Activated CD4-positive, CD25-positive, alpha-beta regulatory T cell treated with anti-CD3 and anti-CD28 coated beads, Interleukin-2, amount 50 U/mL, for 72 hours (primary cell): ENCODE measurements around the gene SYCN.
"Not testable (repeated sequence)": the region's sequence is repeated elsewhere in the genome, so short reads cannot be mapped to it uniquely, and the experiment has no call there.

ENCODE experiments used
- DNase-seq: peaks from one replicate; pipeline ENCODE4 v3.0.0; 2021

Gene SYCN, protein sequence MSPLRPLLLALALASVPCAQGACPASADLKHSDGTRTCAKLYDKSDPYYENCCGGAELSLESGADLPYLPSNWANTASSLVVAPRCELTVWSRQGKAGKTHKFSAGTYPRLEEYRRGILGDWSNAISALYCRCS

DNA sequence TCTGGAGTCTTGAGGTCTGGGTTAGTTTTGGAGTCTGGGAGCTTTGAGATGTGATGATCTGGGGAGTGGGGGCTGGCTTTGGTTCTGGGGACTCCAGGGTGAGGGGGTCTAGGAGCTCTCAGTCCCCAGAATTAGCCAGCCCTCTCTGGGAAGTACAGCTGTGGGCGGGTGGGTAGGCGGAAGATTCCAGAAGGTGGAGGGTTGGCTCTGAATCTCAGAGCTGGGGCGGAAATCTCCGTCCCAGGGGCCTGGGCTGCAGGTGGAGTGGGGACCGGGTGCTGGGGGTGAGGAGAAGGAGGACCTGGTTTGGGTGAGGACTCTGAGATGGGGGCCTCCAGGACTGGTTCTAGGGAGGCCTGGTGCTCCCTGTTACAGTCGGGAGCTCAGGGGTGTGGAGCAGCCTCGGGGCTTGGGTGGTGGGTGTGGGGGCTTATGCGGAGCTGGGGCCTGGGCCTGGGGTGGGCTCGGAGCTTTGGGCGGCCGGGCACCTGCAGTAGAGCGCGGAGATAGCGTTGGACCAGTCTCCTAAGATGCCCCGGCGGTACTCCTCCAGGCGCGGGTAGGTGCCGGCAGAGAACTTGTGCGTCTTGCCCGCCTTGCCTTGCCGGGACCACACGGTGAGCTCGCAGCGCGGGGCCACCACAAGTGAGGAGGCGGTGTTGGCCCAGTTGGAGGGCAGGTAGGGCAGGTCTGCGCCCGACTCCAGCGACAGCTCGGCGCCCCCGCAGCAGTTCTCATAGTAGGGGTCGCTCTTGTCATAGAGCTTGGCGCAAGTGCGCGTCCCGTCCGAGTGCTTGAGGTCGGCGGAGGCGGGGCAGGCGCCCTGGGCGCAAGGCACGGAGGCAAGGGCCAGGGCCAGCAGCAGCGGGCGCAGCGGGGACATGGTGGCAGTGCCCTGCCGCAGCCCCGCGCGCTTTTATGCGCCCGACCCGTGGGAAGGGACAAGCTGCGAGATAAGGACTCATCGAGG is at the start of gene SYCN:
SYCN (minus strand) TSS at position 892 of the 970 bp plus-strand sequence; CDS start at position 883, 9 bp downstream.
- DNase-seq = no peak

- no peak for DNase-seq
Measured at GRCh38 chr19:39253374-39254149, 49.5 kb upstream of the SYCN start.

- DNase-seq = no peak
Measured at GRCh38 chr19:39252458-39252857, 48.4 kb upstream of the SYCN start.

- DNase-seq = no peak
Measured at GRCh38 chr19:39251846-39252245, 47.8 kb upstream of the SYCN start.

DNA sequence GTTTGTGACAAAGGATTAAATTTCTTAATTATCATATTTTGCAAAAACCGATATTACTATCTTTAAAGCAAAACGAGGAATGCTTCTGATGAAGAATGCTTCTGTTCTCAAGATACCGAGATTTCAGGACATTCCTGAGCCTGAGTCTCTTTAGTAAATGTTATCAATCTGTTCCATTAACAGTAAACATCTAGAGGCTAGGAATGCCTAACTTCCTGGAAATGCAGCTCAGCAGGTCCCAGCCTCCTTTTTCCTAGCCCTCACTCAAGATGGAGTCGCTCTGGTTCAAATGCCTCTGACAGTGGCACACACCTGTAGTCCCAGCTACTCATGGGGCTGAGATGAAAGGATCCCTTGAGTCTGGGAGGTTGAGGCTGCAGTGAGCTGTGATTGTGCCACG is 47.0 kb upstream of the SYCN start:
- DNase-seq = no peak

- no peak for DNase-seq
Measured at GRCh38 chr19:39248806-39249205, 44.7 kb upstream of the SYCN start, which contains the start of gene IFNL4. TSS of gene IFNL4 (minus strand) at chr19:39248856.

GRCh38 chr19:39247701-39248664 is 43.9 kb upstream of the SYCN start:
- no peak for DNase-seq

DNA sequence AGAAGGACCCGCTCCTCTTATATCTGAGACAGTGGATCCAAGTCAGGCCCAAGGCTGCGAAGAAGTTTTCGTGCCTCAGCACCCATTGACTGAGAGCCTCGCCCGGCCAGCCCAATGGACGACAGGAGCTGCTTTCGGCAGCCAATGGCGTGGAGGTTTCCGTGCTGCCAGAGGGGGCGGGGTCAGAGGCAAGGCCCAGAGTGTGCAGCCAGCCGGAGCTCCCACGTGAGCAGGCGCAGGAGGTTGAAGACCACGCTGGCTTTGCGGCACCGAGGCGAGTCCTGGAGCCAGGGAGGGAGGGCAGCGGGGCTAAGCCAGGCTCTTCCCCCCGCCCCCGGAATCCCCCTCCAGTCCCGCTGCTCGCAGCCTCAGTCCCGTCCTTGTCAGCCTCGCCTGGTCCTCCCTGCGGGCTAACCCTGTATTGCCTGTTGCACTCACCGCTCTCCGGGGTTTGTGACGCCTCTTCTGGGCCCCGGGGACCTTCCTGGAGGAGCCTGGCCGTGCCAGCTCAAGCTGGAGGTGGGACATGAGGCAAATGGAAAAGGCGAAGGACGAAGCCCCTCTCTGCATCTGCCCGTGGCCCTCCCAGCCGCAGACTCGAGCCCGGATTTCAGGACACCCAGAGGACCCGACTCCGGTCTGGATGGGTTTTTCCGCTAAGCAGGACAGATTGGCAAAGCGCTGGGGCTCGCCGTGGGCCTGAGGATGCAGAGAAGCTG is 43.0 kb upstream of the SYCN start:
- DNase-seq = no peak

DNA sequence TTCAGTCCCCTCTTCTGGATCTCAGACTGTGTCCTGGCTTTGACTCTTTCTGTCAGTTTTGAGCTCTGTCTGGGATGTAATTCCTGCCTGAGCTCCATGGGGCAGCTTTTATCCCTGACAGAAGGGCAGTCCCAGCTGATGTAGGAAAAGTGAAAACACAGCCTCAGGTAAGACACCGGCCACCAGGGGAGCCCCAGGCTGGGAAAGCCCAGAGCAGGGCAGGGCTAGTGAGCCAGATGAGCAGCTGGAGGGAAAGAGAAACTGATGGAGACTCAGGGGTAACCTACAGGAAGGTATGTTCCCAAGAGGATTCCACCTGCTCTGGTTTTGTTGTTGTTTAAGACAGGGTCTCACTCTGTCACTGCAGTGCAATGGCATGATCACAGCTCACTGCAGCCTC is 41.1 kb upstream of the SYCN start:
- DNase-seq = not testable (repeated sequence)

DNA sequence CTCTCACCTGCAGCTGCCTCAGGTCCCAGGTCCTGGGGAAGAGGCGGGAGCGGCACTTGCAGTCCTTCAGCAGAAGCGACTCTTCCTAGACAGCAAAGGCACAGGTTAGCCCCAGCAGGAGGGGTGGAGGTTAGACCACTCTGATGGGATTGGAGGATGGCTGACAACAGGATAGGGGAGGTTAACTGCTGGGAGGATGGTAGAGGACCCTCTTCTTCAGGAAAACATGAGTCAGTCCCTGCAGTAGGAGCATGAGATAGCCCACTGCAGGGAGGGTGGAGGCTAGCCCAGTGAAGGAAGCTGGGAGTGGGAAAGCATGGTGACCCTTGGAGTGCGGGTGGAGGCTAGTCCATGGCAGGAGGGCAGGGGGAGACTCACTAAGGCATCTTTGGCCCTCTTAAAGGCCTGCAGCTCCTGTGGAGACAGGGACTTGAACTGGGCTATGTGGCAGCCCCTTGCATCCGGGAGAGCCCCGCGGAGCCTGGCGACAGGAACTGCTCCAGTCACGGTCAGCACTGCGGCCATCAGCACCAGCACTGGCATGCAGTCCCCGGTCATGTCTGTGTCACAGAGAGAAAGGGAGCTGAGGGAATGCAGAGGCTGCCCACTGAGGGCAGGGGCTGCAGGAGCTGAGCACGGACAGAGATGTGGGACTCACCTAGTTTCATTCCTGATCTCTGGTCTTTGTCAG is 40.5 kb upstream of the SYCN start, which contains the start of gene IFNL3:
IFNL3 (minus strand) TSS at position 597 of the 691 bp plus-strand sequence; CDS start at position 558, 39 bp downstream.
- DNase-seq = not testable (repeated sequence)

- not testable (repeated sequence) for DNase-seq
Measured at GRCh38 chr19:39243741-39244140, 39.7 kb upstream of the SYCN start.

DNA sequence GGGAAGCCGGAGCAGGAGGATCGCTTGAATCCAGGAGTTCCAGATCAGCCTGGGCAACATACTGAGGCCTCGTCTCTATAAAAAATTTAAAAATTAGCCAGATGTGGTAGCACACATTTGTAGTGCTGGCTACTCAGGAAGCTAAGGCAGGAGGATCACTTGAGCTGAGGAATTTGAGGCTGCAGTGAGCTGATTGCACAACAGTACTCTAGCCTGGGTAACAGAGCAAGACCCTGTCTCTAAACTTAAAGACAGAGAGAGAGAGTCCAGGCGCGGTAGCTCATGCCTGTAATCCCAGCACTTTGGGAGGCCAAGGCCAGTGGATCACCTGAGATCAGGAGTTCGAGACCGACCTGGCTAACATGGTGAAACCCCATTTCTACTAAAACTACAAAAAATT is 36.4 kb upstream of the SYCN start:
- DNase-seq = no peak

- no peak for DNase-seq
Measured at GRCh38 chr19:39238944-39239343, 34.9 kb upstream of the SYCN start.

DNA sequence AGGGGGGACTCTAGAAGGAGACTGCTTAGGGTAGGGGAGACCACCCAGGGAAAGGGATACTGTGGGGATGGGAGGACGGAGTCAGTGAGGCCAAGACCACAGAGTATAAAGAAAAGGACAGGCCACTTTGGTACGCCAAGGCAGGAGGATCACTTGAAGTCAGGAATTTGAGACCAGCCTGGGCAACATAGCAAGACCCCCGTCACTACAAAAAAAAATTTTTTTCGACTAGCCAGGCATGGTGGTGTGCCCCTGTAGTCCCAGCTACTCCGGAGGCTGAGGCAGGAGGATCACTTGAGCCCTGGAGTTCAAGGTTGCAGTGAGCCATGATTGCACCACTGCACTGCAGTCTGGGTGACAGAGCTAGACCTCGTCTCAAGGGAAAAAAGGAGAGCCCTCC is 34.1 kb upstream of the SYCN start:
- no peak for DNase-seq

GRCh38 chr19:39237200-39238184 is 33.4 kb upstream of the SYCN start:
- DNase-seq = peak; percentile 50

DNA sequence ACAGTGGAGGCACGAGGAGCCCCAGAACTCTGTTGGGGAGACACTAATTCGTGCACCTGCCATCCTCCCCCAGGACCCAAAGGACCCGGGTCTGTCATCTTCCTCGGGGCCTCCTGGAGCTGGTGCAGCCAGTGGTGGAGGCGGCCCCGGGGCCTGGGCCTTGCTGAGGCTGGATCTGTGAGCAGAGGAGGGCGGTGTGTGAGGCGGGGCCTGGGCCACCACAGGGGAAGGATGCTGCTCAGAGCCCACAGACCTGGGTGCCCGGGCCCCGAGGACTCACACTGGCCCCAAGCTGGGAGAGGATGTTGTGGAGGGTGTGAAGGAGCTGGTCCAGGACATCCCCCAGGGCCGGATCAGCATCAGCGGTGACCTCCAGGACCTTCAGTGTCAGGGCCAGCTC is 32.5 kb upstream of the SYCN start:
- no peak for DNase-seq

GRCh38 chr19:39232708-39233107 is 28.6 kb upstream of the SYCN start:
- no peak for DNase-seq

DNA sequence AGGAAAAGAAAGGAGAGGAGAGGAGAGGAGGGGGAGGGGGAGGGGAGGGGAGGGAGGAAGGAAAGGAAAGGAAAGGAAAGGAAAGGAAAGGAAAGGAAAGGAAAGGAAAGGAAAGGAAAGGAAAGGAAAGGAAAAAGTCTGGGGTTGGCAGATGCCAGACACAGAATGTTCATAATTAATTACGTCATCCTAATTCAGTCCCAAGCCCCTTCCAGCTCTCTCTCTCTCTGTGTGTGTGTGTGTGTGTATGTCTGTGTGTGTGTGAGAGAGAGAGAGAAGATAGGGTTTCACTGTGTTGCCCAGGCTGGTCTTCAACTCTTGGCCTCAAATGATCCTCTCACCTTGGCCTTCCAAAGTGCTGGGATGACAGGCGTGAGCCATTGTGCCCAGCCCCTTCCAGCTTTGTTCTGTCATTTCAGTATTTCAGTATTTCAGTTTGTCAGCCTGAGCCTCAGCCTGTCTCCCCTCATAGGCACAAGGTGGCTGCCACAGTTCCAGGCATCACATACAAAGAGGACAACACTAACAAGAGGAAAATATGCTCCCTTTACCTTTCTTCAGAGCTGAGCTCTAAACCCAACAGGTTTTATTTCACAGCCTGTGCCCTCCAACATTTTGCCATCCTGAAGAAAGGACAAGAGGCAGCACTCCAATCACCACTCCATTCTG is 26.2 kb upstream of the SYCN start:
- DNase-seq = no peak

- no peak for DNase-seq
Measured at GRCh38 chr19:39224910-39225309, 20.8 kb upstream of the SYCN start.
